K562 (cell line): ENCODE measurements around the gene ARHGAP32. TPM values are rescaled to one million over a fixed set of nuclear protein-coding genes. Genes with fewer than 3 reads are reported as not detected.

Source experiments
- ATAC-seq: fragments of 200-7000 bp; cut with Tn5 transposase; 3 replicates; pipeline ENCODE4 v1.9.1; 2020; ENCODE audit warnings: moderate library complexity
- BruUV-seq: library from RNA; stranded (reverse); fragments of 400-500 nt; replicated peaks from 2 replicates; lab custom pipeline; 2021; lab: Mats Ljungman, UMichigan
- CTCF ChIA-PET: fragments of 300-600 bp; formaldehyde crosslinking; extraction: SDS; loops from one replicate; lab custom pipeline; 2021; ENCODE audit warnings: low intra/inter-chr PET ratio; lab: Yijun Ruan, JAX
- POLR2A ChIA-PET: fragments of 300-600, 350-650 bp; sonication (Branson Sonifier 250); formaldehyde crosslinking; extraction: SDS; loops from one replicate; lab custom pipeline; 2021; ENCODE audit warnings: antibody characterized with exemption, inconsistent platforms; lab: Yijun Ruan, JAX
- DNase-seq, 4 experiments: peaks; one replicate each; pipeline versions ENCODE4 v3.0.0 to v3.0.0-alpha.2; 2011 to 2018; ENCODE audit warnings: low spot score in 3 of 4, mixed read lengths in 3 of 4; ENCODE audit errors: extremely low read depth in 1 of 4
- FAIRE-seq: peaks from 2 replicates; lab custom pipeline; 2011; peaks lifted over from hg19 to GRCh38; lab: Jason Lieb, UNC
- H2AFZ ChIP-seq: 2 replicates; pipeline ENCODE4 v1.6.0; 2011; ENCODE audit warnings: low read depth, low read length, control low read depth, inconsistent platforms
- H3K27ac ChIP-seq: fragments of 200-600 bp; 3 replicates; pipeline ENCODE4 v1.8.0; 2011; ENCODE audit warnings: low read depth, mild to moderate bottlenecking, control low read depth, inconsistent platforms, low read length, moderate library complexity, mixed read lengths; ENCODE audit errors: extremely low read depth
- H3K27me3 ChIP-seq, 2 experiments: fragments of 300-600 bp in 1 of 2; 2 replicates in 1 of 2; 3 replicates in 1 of 2; pipeline versions ENCODE4 v1.6.0 to v1.8.0; 2011; ENCODE audit warnings: inconsistent platforms in 2 of 2, low read length in 2 of 2, mild to moderate bottlenecking in 1 of 2, mixed read lengths in 1 of 2, moderate library complexity in 1 of 2; ENCODE audit not compliant: control insufficient read depth in 2 of 2, insufficient read depth in 2 of 2
- H3K36me3 ChIP-seq: fragments of 300-600 bp; 3 replicates; pipeline ENCODE4 v1.8.0; 2011; ENCODE audit warnings: mild to moderate bottlenecking, low read length, inconsistent platforms; ENCODE audit not compliant: control insufficient read depth, insufficient read depth
- H3K4me1 ChIP-seq, 2 experiments: fragments of 200-600 bp in 1 of 2; replicated peaks in 1 of 2; 2 replicates in 1 of 2; 3 replicates in 1 of 2; pipeline versions ENCODE4 v1.5.1 to v1.8.0; 2011; ENCODE audit warnings: inconsistent platforms in 2 of 2, low read length in 2 of 2, mild to moderate bottlenecking in 1 of 2, mixed read lengths in 1 of 2, moderate library complexity in 1 of 2; ENCODE audit not compliant: control insufficient read depth in 2 of 2, insufficient read depth in 2 of 2
- H3K4me2 ChIP-seq: 2 replicates; pipeline ENCODE4 v1.6.1; 2011; ENCODE audit warnings: low read length, control low read depth, inconsistent platforms, mixed read lengths; ENCODE audit not compliant: insufficient read depth
- H3K4me3 ChIP-seq: fragments of 200-600 bp; sonication (generic), shearing (Covaris generic); 2 replicates; pipeline ENCODE4 v1.5.1; 2016; ENCODE audit warnings: control low read depth, inconsistent platforms
- H3K79me2 ChIP-seq: fragments of 200-600 bp; 3 replicates; pipeline ENCODE4 v1.8.0; 2011; ENCODE audit warnings: low read length, inconsistent platforms; ENCODE audit not compliant: control insufficient read depth, insufficient read depth
- H3K9ac ChIP-seq, 2 experiments: 2 replicates each; pipeline versions ENCODE4 v1.6.0 to v1.6.1; 2011; ENCODE audit warnings: low read depth in 2 of 2, low read length in 2 of 2, control low read depth in 1 of 2, inconsistent platforms in 1 of 2, mild to moderate bottlenecking in 1 of 2, mixed read lengths in 1 of 2; ENCODE audit not compliant: insufficient read depth in 1 of 2
- H3K9me1 ChIP-seq: one replicate; pipeline ENCODE4 v1.6.0; 2011; ENCODE audit warnings: inconsistent platforms, mild to moderate bottlenecking, low read length, moderate library complexity; ENCODE audit not compliant: control insufficient read depth, insufficient read depth
- H3K9me3 ChIP-seq: replicated peaks from 2 replicates; pipeline ENCODE4 v1.5.1; 2011; ENCODE audit warnings: low read depth, low read length, inconsistent platforms; ENCODE audit not compliant: control insufficient read depth, insufficient read depth
- H4K20me1 ChIP-seq: replicated peaks from 2 replicates; pipeline ENCODE4 v1.6.1; 2011; ENCODE audit warnings: low read length, inconsistent platforms, mixed read lengths; ENCODE audit not compliant: control insufficient read depth, insufficient read depth
- ATF7 ChIP-seq: fragments of 450-650 bp; IDR thresholded peaks from 2 replicates; pipeline ENCODE4 v1.7.1; 2014; ENCODE audit warnings: mild to moderate bottlenecking, moderate library complexity
- KDM1A ChIP-seq, 2 experiments: fragments of 450-650 bp; IDR thresholded peaks; 2 replicates each; pipeline ENCODE4 v1.6.1; 2016; ENCODE audit warnings: mild to moderate bottlenecking in 2 of 2
- KDM4B ChIP-seq, 2 experiments: fragments of 450-650 bp in 1 of 2; sonication (generic) in 1 of 2; IDR thresholded peaks; 2 replicates each; pipeline ENCODE4 v1.6.1; 2016 to 2017; ENCODE audit warnings: borderline replicate concordance in 2 of 2, antibody characterized with exemption in 1 of 2, low read depth in 1 of 2, mild to moderate bottlenecking in 1 of 2
- MYNN ChIP-seq, 2 experiments: sonication (generic); formaldehyde crosslinking in 1 of 2; IDR thresholded peaks; 2 replicates each; pipeline versions ENCODE4 v1.5.0 to v1.6.1; 2016 to 2020; ENCODE audit warnings: antibody characterized with exemption in 1 of 2, missing genetic modification reagents in 1 of 2
- NBN ChIP-seq: fragments of 450-650 bp; IDR thresholded peaks from 2 replicates; pipeline ENCODE4 v1.6.1; 2016; ENCODE audit warnings: low read depth, mild to moderate bottlenecking
- RB1 ChIP-seq: fragments of 450-650 bp; IDR thresholded peaks from 2 replicates; pipeline ENCODE4 v1.6.1; 2017; ENCODE audit warnings: low read depth, mild to moderate bottlenecking
- SIN3B ChIP-seq: fragments of 450-650 bp; IDR thresholded peaks from 2 replicates; pipeline ENCODE4 v1.6.1; 2017; ENCODE audit warnings: low read depth, mild to moderate bottlenecking, moderate library complexity
- SMARCC2 ChIP-seq: fragments of 450-650 bp; IDR thresholded peaks from 2 replicates; pipeline ENCODE4 v1.6.1; 2017; ENCODE audit warnings: antibody characterized with exemption, moderate library complexity, mild to moderate bottlenecking, low read depth
- SREBF2 ChIP-seq: sonication (generic); formaldehyde crosslinking; IDR thresholded peaks from 2 replicates; pipeline ENCODE4 v1.4.0; 2020; ENCODE audit warnings: mild to moderate bottlenecking, missing genetic modification reagents
- THRB ChIP-seq: fragments of 450-650 bp; formaldehyde crosslinking; conservative IDR thresholded peaks from 2 replicates; pipeline ENCODE4 v1.4.0; 2022; ENCODE audit warnings: mild to moderate bottlenecking, missing genetic modification characterization
- ZNF561 ChIP-seq: fragments of 450-650 bp; formaldehyde crosslinking; conservative IDR thresholded peaks from 2 replicates; pipeline ENCODE4 v1.4.0; 2020; ENCODE audit warnings: mild to moderate bottlenecking, moderate library complexity
- WGBS: fragments of 100-300 bp; shearing (Covaris generic); methylation state at CpG from one replicate; pipeline ENCODE4 v1.1.6; 2016; ENCODE audit warnings: low coverage, mixed read lengths; ENCODE audit not compliant: insufficient coverage; ENCODE audit errors: missing lambda C conversion rate; 5-methylcytosine and 5-hydroxymethylcytosine counted together
- in situ Hi-C: fragments of 300-500 bp; cut with MboI; formaldehyde crosslinking; loops from 4 replicates; pipeline ENCODE4 v1.15.0; 2018; ENCODE audit warnings: inconsistent platforms, mixed read lengths
- intact Hi-C: fragments of 100-400 bp; cut with micrococcal nuclease; formaldehyde crosslinking; loops from 2 replicates; pipeline ENCODE4 v1.14.2; 2022
- polyA plus RNA-seq, 8 experiments: library from polyadenylated mRNA; depleted of rRNA in 4 of 8; stranded (reverse) in 5 of 8; unstranded in 3 of 8; fragments of >200 nt; fragmentation: Nextera tagmentation in 2 of 8; fragmentation: Illumina TruSeq in 1 of 8; extraction: Ambion mirVana in 2 of 8; extraction: Trizol in 1 of 8; gene quantifications; 2 replicates each; pipeline versions ENCODE4 v1.2.1 to v1.2.3, GENCODE V29; 2011 to 2014; ENCODE audit warnings: inconsistent platforms in 1 of 8, missing spikeins in 1 of 8
- total RNA-seq, 7 experiments: library from RNA; depleted of rRNA in 6 of 7; stranded (reverse); fragments of >200 nt in 6 of 7; fragmentation: Illumina TruSeq in 2 of 7; extraction: Trizol in 2 of 7; gene quantifications; 2 replicates each; pipeline versions ENCODE4 v1.2.1 to v1.2.3, GENCODE V29; 2011 to 2021; ENCODE audit warnings: low replicate concordance in 1 of 7

Gene ARHGAP32
- total and polyA plus RNA-seq, 9 of the 15 experiments (the other 6 are each of a cell fraction or from before 2014, with no cell fraction given): 0.18 TPM; not detected in 8

GRCh38 chr11:129223260-129223659, 31.1 kb upstream of the ARHGAP32 start:
- in situ Hi-C loops (no loop called here), intact Hi-C loops (no loop called here)
- TF ChIP-seq NBN: no peak
- TF ChIP-seq SIN3B: no peak
- no peak for TF ChIP-seq SREBF2 (CRISPR knock-in tag)
- no peak for TF ChIP-seq SMARCC2
- TF ChIP-seq RB1: no peak
- no peak for TF ChIP-seq THRB (CRISPR knock-in tag)
- no peak for TF ChIP-seq ATF7
- TF ChIP-seq ZNF561 (CRISPR knock-in tag): no peak
- no peak for TF ChIP-seq KDM4B (IDR thresholded peaks at IDR 0.05; ENCODE audit: borderline replicate concordance in 2 of 2, low read depth in 1 of 2)
- no peak for TF ChIP-seq MYNN (IDR thresholded peaks at IDR 0.05)
- no peak for TF ChIP-seq MYNN (CRISPR knock-in tag; IDR thresholded peaks at IDR 0.05)
- no peak for TF ChIP-seq KDM1A (IDR thresholded peaks at IDR 0.05)
- Histone ChIP-seq H3K9ac (no peak overlapping the region), H2AFZ (no peak overlapping the region), H4K20me1 (no peaks in the 10 kb centered on the region), H3K4me3 (no peak overlapping the region), H3K9me1 (no peaks in the 10 kb centered on the region), H3K36me3 (no peaks in the 10 kb centered on the region), H3K79me2 (no peaks in the 10 kb centered on the region), H3K27ac (no peak overlapping the region), H3K4me1 (no peaks in the 10 kb centered on the region), H3K9me3 (no peaks in the 10 kb centered on the region), H3K27me3 (no peaks in the 10 kb centered on the region), H3K4me2 (no peak overlapping the region)
- no TSS peak for BruUV-seq
- FAIRE-seq: no peak
- no peak for ATAC-seq
- no peak for DNase-seq
- POLR2A ChIA-PET: no interaction called here
- CTCF ChIA-PET: no interaction called here
- 0% methylated on average over 1 of the region's 1 CpG for whole genome bisulfite sequencing
